ENCODE measurements around the gene PSMC4. TPM values are rescaled to one million over a fixed set of nuclear protein-coding genes. Genes with fewer than 3 reads are reported as not detected.
"Not testable (repeated sequence)": the region's sequence is repeated elsewhere in the genome, so short reads cannot be mapped to it uniquely, and the experiment has no call there.

PSMC4 gene
- polyA plus RNA-seq, 5 donors: 49.7 to 72.4 (median 52.7) TPM

DNA sequence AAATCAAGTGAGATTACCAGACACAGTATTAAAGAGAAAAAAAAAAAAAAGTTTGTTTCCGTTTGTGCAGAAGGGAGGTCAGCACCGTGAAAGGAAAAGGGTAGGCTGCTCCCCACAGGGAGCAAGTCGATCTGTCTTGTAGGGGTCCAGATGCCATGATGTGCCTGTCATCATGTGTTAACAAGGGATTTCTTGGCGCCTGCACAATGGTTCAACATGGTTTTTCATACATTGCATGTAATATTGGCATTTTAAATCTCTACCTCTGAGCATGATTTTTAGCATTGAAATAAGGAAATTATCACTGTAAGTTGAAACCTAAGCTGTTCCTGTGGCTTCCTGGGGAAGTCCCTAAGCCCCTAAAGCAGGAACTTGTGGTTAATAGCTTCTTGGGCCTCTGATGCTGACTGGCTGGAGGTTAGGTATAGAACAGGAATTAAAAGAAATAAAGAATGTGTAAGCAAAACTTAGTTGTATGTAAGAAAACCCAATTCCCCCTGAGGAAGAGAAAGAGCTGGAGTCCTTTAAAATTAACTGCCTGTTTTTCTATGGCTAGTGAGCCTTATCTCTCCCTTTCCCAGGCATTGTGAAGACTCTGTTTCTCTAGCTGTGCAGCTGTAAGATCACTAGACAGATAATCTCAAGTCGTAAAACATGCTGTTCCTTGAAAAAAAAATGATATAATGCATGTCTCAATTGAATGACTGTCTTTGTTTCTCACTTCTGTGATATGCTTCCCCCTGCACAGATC is 29.2 kb upstream of the PSMC4 start:
- DNase-seq: no peak

DNA sequence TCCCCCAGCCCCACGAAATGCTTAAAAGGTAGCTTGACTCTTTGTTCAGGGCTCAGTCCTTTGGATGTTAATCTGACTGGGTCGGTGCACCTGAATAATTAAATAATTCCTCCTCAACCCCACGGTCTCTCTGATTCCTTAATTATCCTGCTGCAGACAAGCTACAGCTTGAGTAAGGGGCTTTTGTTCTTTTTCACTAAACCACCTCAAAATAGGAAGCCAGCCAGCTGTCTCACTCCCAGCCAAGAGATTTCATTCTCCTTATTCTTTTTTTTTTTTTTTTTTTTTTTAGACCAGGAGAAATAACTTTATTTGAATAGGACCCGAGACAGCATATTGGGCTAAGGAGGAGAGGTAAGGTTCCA is 28.6 kb upstream of the PSMC4 start:
- no peak for DNase-seq

DNA sequence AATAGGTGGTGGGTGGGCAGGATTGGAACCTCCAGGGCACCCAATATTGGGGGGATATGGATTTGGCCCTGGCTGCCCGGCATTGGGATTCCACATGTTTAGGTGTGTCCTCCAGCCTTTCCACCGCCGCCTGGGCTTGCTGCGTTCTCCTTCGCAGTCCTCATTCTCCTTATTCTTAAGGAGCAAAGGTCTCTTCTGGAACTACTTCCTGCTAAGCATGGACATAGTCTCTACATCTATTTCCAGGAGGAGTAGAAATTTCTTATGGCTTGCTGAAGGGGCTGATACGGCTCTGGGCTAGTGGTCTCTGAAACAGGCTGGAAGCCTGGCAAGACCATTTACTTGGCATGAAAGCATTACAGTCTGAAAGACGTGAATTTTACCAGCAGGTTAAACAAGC is 27.4 kb upstream of the PSMC4 start:
- DNase-seq: no peak

DNA sequence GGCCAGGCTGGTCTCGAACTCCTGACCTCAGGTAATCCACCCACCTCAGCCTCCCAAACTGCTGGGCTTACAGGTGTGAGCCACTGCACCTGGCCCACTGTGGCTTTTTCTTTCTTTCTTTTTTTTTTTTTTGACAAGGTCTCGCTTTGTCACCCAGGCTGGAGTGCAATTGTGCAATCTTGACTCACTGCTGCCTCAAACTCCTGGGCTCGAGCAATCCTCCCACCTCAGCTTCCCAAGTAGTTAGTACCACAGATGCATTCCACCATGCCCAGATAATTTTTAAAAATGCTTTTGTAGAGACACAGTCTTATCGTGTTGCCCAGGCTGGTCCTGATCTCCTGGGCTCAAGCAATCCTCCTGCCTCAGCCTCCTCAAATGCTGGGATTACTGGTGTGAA is 24.4 kb upstream of the PSMC4 start:
- DNase-seq: no peak

DNA sequence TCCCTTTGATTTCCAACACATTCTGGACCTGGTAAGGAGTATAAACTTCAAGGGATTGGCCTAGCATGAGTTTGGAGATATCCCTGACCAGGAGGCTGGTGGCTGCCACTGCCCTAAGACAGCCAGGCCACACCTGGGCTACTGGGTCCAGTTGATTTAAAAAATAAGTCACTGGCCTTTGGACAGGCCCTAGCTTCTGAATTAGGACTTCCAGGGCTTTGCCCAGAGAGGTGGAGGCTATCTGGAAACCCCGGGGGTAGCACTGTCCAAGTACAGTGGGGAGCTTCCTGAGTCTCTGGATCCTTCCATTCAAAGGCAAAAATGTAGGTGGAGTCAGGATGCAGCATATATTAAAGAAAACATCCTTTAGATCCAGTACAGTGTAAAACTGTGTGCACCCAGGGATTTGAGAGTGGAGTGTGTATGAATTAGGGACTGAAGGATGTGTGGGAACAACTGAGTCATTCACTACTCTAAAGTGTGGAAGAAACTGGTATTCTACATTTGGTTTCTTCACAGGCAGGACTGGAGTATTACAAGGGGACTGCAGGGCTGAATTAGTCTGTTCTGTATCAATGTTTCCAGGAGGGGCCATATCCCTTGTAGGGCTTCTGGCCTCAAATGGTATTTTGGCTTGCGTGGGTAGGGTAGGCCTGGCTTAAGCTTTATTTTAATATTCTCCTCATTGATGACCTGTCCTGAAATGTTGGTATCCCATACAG is 21.8 kb upstream of the PSMC4 start:
- no peak for DNase-seq

DNA sequence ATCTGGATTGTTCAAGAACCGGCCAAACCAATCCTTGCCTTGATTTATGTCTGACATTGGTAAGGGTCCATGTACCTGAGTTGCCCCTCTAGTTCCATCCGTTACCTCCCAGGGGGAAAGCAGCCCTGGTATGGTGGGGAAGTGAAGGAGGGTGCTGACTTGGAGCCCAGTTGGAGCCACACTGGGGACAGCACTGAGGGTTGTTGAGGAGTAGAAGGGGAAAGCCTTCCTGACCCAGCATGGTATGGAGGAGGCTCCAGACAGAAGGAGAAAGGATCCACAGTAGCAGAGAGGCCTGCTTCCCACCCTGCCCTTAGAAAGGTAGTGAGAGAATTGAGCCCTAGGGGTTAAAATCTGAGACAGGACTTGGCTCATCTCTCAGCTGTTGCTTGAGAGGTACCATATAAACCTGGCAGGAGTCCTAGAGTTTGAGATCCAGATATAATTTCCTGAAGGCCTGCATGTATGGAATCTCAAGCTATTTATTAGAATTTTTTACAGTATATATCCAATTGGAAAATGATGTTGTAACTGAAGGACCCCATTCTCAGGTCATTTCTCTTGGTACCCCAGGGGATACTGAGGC is 19.8 kb upstream of the PSMC4 start:
- DNase-seq: no peak

DNA sequence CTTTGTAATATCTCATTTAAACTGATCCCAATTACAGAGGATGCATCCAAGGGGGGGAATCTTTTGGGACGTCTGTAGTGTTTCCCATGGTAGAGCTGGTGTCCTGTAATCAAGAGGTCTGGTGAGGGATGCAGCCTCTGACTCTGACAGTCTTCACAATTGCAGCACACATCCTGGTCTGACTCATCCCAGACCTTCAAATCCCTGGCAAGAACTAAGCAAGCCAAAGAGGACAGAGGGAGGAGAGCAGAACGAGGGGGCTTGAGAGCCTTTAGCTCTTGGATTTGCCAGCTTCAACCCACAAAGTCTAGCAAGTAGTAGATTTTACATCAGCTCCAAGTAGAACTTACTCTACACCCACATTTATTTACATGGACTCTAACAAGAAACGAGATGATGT is 19.3 kb upstream of the PSMC4 start:
- no peak for DNase-seq

DNA sequence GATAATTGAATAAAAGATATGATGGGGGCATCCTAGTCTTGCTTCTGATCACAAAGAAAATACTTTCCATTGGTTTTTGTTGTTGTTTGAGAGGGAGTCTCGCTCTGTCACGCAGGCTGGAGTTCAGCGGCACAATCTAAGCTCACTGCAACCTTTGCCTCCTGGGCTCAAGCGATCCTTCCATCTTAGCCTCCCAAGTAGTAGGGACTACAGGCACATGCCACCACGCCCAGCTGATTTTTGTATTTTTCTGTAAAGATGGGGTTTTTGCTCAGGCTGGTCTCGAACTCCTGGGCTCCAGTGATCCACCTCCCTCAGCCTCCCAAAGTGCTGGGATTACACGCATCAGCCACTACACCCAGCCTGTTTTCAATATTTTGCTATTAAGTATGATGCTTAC is 17.1 kb upstream of the PSMC4 start:
- no peak for DNase-seq

DNA sequence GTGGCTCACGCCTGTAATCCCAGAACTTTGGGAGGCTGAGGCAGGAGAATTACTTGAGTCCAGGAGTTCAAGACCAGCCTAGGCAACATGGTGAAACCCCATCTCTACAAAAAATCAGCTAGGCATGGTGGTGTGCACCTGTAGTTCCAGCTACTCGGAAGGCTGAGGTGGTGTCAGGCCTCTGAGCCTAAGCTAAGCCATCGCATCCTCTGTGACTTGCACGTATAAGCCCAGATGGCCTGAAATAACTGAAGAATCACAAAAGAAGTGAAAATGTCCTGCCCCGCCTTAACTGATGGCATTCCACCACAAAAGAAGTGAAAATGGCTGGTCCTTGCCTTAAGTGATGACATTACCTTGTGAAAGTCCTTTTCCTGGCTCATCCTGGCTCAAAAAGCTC is 13.1 kb upstream of the PSMC4 start:
- not testable (repeated sequence) for DNase-seq

DNA sequence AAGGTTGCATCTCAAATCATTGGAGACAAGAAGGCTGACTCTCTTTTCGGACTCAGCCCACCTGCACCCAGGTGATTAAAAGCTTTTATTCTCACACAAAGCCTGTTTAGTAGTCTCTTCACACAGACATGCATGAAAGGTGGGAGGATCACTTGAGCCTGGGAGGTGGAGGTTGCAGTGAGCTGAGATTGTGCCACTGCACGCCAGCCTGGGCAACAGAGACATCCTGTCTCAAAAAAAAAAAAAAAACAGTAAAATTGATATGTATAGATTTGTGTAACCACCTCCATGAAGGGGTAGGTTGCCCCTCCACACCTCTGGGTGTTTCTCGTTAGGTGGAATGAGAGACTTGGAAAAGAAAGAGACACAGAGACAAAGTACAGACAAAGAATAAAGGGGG is 12.0 kb upstream of the PSMC4 start:
- not testable (repeated sequence) for DNase-seq

DNA sequence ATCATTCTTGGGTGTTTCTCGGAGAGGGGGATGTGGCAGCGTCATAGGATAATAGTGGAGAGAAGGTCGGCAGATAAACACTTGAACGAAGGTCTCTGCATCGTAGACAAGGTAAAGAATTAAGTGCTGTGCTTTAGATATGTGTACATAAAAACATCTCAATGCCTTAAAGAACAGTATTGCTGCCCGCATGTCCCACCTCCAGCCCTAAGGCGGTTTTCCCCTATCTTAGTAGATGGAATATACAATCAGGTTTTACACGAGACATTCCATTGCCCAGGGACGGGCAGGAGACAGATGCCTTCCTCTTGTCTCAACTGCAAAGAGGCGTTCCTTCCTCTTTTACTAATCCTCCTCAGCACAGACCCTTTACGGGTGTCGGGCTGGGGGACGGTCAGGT is 11.6 kb upstream of the PSMC4 start:
- DNase-seq: not testable (repeated sequence)

DNA sequence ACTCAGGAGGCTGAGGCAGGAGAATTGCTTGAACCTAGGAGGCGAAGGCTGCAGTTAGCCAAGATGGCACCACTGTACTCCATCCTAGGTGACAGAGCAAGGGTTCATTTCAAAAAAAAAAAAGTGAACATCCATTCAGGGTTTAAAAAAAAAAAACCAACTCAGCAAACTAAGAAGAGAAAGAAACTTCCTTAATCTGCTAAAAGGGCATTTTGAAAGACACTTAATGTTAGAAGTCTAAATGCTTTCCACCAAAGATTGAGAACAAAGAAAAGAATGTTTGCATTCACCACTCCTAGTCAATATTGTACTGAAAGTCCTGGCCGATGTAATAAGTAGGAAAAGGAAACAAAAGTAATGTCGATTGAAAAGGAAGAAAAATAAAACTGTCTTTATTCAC is 7.1 kb upstream of the PSMC4 start:
- no peak for DNase-seq

DNA sequence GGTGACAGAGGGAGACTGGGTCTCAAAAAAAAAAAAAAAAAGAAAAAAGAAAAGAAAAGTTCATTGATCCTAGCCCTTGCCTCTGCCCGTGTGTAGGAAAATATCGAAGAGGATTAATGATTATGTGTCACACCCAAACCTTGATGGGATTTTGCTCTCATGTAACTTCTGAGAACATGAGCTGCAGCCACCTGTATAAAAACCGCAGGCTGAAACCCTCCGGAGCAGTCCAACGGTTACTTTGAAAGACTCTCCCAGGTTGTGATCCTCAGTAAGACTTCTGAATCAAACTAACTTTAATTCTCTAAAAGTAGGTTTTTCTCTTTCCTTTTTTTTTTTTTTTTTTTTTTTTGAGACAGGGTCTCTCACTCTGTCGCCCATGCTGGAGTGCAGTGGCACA is 4.3 kb upstream of the PSMC4 start:
- DNase-seq: no peak

DNA sequence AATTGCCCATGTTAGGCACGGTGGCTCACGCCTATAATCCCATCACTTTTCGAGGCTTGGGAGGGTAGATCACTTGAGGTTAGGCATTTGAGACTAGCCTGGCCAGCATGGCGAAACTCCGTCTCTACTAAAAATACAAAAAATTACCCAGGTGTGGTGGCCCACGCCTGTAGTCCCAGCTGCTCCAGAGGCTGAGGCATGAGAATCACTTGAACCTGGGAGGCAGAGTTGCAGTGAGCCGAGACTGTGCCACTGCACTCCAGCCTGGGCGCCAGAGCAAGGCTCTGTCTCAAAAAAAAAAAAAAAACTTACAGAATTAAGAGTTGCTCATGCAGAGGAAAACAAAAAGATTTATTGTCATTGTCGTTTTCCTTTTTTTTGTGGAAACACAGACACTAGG is 3.4 kb upstream of the PSMC4 start:
- no peak for DNase-seq

DNA sequence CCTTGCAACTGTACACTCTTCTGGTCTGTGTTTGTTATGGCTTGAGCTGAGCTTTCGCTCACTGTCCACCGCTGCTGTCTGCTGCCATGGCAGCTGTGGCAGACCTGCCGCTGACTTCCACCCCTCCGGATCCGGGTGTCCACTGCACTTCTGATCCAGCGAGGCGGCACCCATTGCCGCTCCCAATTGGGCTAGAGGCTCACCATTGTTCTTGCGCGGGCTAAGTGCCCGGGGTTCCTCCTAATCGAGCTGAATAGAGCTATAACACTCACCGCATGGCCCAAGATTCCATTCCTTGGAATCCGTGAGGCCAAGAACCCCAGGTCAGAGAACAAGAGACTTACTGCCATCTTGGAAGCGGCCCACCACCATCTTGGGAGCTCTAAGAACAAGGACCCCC is 2.2 kb upstream of the PSMC4 start:
- no peak for DNase-seq

DNA sequence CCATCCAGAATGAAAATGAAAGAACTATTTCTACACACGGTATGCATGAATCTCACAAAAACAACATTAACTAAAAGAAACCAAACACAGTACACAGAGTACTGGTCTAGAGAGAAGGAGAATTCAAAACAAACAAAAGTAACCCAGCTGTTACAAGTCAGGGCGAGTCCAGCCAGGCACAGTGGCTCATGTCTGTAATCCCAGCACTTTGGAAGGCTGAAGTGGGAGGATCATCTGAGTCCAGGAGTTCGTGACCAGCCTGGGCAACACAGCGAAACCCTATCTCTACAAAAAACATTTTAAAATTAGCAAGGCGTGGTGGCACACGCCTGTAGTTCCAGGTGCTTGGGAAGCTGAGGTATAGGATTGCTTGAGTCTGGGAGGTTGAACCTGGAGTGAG is 1.7 kb upstream of the PSMC4 start:
- DNase-seq: no peak

DNA sequence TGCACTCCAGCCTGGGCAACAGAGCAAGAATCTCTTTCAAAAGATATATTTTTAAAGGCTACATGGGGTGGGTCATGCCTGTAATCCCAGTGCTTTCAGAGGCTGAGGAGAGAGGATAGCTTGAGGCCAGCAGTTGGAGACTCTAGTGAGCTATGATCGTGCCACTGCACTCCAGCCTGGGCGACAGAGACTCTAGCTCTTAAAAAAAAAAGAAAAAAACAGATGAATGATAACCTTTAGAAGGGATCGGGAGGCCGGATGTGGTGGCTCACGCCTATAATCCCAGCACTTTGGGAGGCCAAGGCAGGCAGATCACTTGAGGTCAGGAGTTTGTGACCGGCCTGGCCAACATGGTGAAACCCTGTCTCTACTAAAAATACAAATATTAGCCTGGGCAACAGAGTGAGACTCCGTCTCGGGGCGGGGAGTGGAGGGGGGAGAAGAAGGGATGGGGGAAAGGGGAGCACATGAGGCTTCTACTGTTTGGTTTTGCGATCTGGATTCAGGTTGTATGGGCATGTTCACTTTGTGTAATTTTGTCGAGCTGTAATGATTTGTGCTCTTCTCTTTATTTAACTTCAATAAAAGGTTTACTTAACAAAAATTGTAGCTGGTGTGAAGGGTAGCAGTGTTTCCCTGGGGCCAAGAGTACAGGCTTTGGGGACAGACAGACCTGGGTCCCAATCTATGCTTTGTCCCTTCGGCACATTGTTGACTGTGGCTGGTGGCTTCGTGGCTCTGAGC is 1.1 kb upstream of the PSMC4 start:
- DNase-seq: no peak

DNA sequence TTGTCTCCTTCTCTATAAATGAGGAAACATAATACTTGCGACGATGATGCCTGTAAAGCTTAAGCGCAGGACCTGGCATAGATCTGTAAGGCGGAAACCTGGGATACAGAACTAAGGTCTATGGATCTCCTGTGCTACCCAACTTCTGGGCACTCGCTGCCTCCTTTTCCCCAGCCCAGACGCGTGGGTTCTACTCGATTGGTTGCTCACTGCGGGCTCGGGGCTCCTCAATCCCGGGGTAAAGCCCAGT is 615 bp upstream of the PSMC4 start:
- DNase-seq: no peak

DNA sequence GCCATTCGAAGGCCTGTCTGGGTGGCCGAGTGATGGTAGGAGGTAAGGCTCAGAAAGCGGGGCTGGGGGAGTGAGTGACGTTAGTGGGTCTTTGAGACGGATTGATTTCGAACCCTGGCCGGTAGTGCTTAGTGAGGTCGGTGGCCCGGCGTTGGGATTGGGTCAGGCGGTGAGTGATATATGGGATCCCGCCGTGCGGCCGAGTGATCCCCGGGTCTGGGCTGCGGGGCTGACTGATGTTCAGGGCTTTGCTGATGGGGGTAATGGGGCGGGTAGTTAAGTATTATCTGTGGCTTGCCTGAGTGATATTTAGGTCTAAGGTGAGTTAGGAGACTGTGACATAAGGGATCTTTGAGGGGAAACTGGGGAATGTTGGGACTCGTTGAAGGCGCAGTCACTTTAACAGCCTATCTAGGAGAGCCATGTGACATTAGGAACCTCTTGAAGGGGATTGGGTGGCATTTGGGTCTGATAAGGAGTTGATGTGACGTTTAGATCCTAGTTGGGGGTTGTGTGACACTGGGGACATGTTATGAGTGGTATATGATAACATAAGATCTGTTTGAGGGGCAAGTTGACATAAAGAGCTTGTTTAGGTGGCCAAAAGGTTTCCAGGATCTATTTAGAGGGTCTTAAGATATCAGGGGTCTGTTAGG is 543 bp downstream of the PSMC4 start:
- no peak for DNase-seq

DNA sequence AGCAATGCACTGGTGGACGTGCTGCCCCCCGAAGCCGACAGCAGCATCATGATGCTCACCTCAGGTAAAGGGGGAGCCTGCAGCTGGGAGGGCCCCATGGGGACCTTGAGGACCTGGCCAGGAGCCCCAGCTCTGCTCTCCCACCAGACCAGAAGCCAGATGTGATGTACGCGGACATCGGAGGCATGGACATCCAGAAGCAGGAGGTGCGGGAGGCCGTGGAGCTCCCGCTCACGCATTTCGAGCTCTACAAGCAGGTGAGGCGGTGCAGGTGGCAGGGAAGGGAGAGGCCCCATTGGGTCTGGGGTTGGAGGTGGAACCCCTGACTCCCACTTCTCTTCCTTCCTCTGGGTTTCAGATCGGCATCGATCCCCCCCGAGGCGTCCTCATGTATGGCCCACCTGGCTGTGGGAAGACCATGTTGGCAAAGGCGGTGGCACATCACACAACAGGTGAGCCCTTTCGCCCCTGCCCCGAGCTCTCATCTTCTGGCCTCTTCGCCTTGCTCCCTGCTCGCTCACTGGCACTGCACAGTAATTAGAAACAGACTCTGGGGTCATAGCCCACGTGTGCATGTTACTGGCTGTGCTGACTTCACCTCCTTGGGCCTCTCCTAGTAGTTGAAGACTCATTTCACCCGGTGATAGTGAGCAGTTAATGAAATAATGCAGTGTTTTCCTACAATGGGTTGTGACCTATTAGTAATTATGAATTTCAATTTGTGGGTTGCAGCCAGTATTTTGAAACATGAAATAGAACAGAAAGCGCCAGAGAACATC is 3.6 kb downstream of the PSMC4 start:
- DNase-seq: no peak

DNA sequence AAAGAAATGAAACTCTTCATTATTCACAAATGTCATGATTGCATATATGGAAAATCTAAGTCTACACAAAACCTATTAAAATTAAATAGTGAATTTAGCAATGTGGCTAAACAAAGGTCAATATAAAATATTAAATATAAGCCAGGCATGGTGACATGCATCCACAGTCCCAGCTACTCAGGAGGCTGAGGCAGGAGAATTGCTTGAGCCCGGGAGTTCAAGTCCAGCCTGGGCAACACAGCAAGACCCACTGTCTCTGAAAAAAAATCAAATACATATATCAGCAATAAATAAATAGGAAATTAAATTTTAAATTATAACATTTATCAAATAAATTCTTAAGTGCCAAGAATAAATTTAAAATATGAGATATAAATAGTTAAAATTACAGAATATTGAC is 11.9 kb downstream of the PSMC4 start:
- no peak for DNase-seq
